GM19372 (cell line): ENCODE results near the gene IKZF1.

ENCODE experiments used
- ATAC-seq: cut with Tn5 transposase; IDR thresholded peaks from one replicate; pipeline ENCODE4 v1.9.1; 2021; ENCODE audit warnings: mild to moderate bottlenecking, low read depth, moderate library complexity; ENCODE audit not compliant: unreplicated experiment

Gene IKZF1

GRCh38 chr7:50431316-50431715, 126.8 kb downstream of the IKZF1 start:
- ATAC-seq, result no peak

GRCh38 chr7:50431722-50432305, 127.3 kb downstream of the IKZF1 start:
- ATAC-seq, result no peak

- ATAC-seq, result no peak
Observed at GRCh38 chr7:50436133-50436806, 131.8 kb downstream of the IKZF1 start.

- no peak for ATAC-seq
Observed at GRCh38 chr7:50446542-50446960, 142.0 kb downstream of the IKZF1 start.

GRCh38 chr7:50448823-50449222, 144.3 kb downstream of the IKZF1 start:
- ATAC-seq, result no peak

GRCh38 chr7:50449501-50449880, 145.0 kb downstream of the IKZF1 start:
- ATAC-seq, result no peak

GRCh38 chr7:50449881-50450589, 145.5 kb downstream of the IKZF1 start, which contains the start of gene FIGNL1:
FIGNL1 (minus strand) TSS chr7:50450350; CDS start chr7:50447287, 3,063 bp downstream.
- ATAC-seq, result peak; percentile 89

GRCh38 chr7:50450590-50451032, 146.1 kb downstream of the IKZF1 start:
- ATAC-seq, result peak; percentile 33
